Stimulated activated CD4-positive, alpha-beta T cell treated with anti-CD3 and anti-CD28 coated beads, TNF-alpha, amount 100 ng/mL, for 4 hours (primary cell): ENCODE data around the gene SDC3.
A peak's percentile ranks its signal among the peaks of the same experiment; 100 is the strongest.

Source experiments
- DNase-seq, 3 experiments: peaks; one replicate each; pipeline ENCODE4 v3.0.0-alpha.2; 2020; ENCODE audit warnings: low read depth in 3 of 3

Gene SDC3

DNA sequence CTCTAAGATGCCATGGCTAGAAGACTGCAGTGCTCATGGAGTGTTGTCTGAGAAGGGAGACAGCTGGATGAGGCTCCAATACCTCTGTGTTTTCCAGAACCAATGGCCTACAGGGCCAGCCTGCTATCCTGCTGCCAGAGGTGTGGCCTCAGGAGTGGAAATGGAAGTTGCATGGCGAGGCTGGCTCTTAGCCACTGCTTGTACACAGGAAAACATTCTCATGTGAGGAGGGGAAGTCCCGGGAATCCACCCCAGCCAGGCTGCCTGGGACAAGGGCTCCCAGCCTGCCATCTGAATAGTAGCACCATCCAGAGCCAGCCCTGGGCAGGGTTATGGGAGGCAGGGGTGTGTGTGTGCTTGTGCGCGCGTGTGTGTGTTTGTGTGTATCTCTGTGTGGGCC, 56.5 kb downstream of the SDC3 start:
- no peak for DNase-seq

DNA sequence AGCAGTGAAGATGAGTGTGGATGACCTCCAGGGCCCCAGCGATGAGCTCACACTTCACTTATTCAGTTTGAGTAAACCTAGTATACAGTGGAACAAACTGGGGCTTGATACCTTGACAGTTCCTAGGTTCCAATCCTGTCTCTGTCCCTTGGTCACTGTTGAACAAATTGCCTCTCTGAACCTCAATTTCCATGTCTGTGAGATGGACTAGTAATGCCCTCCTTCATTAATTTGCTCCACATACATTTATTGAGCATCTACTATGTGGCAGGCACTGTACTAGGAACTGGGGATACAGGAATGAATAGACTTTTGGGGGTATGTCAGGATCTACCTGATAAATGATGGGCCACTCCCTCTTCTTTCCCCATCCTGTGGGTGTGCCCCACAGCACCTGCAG, 57.3 kb downstream of the SDC3 start:
- DNase-seq: no peak

GRCh38 chr1:30850607-30851006, 58.0 kb downstream of the SDC3 start:
- DNase-seq: no peak

DNA sequence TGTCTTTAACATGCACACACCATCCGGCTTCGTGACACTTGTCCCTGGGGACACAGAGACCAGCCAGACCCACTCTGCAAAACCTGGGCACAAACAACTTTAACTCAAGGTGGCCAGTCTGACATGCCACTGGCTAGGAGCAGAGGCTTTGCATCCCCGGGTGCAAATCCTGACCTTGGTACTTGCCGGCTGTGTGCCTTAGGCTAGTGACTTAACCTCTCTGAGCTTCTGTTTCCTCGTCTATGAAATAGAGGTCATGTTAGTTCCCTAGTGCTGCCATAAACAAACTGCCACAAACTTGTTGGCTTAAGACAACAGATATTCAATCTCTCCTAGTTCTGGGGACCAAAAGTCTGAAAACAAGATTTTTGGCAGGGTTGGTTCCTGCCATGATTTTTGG, 60.4 kb downstream of the SDC3 start:
- DNase-seq: no peak

DNA sequence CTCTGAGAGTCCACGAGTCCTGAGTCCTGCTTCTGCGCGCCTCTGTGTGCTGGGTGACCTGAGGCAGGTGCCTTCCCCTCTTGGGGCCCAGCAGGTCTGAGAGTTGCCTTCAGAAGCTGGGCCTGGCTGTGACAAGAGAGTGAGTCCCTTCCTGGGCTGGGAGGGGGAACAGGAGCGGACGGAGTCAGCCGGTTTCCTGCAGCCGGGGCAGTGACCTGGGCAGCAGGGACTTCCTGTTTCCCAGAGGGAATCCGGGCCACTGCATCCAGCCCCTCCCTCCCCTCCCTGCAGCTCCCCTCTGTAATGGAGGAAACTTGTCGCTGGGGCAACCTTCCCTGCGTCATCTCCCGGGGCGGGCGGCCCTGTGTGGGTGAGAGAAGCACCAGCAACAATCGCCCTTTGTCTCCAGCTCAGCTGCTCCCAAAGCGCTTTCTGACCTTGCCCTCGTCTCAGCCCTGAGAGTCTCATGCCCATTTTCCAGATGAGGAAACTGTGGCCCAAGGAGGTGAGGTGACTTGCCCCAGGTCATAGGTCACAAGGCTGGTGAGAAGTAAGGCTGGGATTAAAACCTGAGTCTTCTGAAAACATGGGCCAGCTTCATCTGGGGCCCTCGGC, 61.1 kb downstream of the SDC3 start:
- no peak for DNase-seq

- DNase-seq: no peak
Observed at GRCh38 chr1:30846587-30846986, 62.0 kb downstream of the SDC3 start.

GRCh38 chr1:30845904-30846290, 62.7 kb downstream of the SDC3 start:
- no peak for DNase-seq

GRCh38 chr1:30845237-30845903, 63.2 kb downstream of the SDC3 start:
- DNase-seq: no peak

GRCh38 chr1:30844631-30845030, 63.9 kb downstream of the SDC3 start:
- DNase-seq: no peak

DNA sequence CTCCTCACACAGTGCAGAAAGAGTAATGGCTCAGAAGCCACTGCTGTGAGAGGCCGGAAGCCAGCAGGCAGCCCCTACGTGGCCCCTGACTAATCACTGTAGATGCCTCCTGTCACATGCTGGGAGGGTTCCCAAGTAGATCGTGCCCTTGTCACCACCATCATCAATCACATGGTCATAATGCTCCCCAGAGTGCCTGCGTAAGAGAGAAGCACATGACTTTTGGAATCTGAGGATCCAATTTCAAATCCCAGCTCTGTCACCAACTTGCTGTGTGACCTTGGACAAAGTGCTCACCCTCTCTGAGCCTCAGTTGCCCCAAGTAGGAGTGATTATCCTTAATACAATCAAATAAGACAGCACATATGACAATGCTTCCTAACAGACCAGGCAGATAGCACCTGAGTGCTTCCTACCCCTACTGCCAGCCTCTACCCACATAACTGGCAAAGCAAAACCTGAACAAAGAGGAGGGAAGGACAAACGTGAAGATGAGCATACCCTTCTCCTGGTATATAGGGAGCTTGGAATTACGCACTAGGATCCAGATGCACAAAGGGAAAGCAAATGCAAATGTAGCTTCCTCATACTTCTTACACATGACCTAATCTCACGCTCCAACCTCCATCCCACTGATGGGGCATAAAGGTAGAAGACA, 65.7 kb downstream of the SDC3 start:
- no peak for DNase-seq

DNA sequence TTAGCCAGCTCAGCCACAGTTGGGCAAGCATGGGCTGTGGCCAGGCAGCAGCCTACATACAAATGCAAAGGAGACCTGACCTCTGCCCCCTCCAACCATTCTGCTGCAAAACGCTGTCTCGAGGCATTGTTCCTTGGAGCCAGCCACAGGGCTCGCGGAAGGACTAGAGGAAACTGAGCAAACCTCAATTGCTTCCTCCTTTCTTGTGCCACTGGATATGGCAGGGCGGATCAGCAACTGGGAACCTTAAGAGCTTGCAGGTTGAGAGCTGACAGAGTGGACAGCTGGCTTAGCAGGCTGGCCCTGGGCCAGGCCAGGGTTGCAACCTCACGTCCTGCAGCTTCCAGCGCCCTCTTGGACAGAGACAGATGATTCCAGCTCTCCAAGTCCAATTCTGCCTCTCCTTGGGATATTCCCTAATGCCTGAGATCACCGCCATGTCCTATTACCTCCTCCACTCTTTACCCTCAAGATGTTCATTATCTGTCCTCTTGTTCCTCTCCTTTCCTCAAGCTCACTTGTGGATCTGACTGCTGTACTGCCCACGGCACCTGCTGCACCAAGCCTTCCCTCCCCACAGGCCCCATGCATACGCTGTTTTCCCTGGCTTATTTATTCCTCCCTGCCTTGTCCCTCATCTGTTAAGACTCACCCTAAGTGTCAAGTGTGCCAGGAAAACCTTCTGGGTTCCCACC, 67.5 kb downstream of the SDC3 start:
- no peak for DNase-seq

GRCh38 chr1:30839827-30840359, 68.7 kb downstream of the SDC3 start:
- DNase-seq: no peak

GRCh38 chr1:30838996-30839395, 69.6 kb downstream of the SDC3 start:
- no peak for DNase-seq

DNA sequence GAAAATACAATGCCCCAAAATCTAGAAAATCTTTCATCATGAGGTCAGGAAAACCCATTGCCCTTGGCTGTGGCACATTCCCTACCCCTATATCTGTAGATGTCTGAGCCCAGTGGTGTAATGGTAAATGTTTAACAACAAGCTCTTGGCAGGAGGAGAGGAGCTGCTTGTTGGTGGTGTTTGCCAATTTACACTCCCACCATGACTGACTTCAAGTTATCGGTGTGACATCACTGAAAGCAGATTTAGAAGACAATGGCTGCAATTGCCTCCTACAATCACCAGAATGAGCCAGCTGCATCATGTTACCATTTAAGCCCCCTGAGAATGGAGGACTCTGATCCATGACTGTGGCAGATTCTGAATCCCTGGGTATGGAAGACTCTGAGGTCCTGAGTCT, 70.9 kb downstream of the SDC3 start:
- no peak for DNase-seq

- no peak for DNase-seq
Observed at GRCh38 chr1:30834253-30834652, 74.3 kb downstream of the SDC3 start.

GRCh38 chr1:30830537-30830936, 78.0 kb downstream of the SDC3 start:
- DNase-seq: no peak

DNA sequence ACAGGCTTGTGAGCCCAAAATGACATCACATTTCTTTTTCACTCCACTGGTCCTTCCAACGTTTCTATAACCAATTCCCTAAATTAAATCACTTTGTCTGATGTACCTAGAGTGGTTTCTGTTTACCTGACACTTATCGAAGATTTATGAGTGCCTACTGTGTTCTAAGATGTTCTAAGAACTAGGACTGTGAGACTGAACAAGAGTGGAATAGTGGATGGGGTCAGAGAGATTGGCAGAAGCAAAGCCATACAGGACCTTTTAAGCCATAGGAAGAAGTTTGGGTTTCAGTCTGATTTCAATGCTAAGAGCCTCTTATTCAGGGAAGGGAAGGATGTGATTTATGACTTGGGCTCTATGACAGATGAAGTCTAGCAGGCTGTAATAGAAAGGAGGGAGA, 78.7 kb downstream of the SDC3 start:
- DNase-seq: no peak

- DNase-seq: no peak
Observed at GRCh38 chr1:30824736-30825429, 83.7 kb downstream of the SDC3 start.

- peak; percentile 8 to 26 (median 14) for DNase-seq
Observed at GRCh38 chr1:30823969-30824735, 84.4 kb downstream of the SDC3 start.

DNA sequence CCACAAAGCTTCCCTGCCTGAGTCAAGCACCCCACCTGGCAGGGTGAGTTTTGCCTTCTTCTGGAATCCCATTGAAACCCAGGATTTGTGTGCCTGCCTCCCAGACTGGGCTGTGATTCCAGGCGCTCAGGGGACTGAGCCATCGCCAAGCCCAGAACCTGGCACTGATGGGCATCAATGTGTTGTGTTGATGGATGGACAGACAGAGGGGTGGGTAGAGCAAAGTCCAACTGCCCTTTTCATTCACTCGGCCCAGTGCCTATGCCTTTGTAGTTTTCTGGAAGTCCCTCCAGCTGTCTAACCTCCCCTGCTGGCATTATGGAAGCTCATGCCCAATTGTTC, 85.0 kb downstream of the SDC3 start:
- DNase-seq: no peak

- no peak for DNase-seq
Observed at GRCh38 chr1:30822966-30823581, 85.5 kb downstream of the SDC3 start.
